GM12878 (cell line): ENCODE data around the gene ATP1A1. TPM values are rescaled to one million over a fixed set of nuclear protein-coding genes. Genes with fewer than 3 reads are reported as not detected.

Experiments used
- ATAC-seq: fragments of 200-7000 bp; cut with Tn5 transposase; 3 replicates; pipeline ENCODE4 v1.9.1; 2020; ENCODE audit warnings: mild to moderate bottlenecking, moderate library complexity
- BruUV-seq: library from RNA; stranded (reverse); fragments of 400-500 nt; replicated peaks from 2 replicates; lab custom pipeline; 2021; lab: Mats Ljungman, UMichigan
- CTCF ChIA-PET: fragments of 300-600 bp; sonication (Branson Sonifier 250); formaldehyde crosslinking; extraction: SDS; loops from one replicate; lab custom pipeline; 2021; ENCODE audit warnings: inconsistent platforms; lab: Yijun Ruan, JAX
- POLR2A ChIA-PET: fragments of 350-600 bp; formaldehyde crosslinking; extraction: SDS; loops from one replicate; lab custom pipeline; 2021; ENCODE audit warnings: inconsistent platforms; lab: Charles Lee
- RAD21 ChIA-PET: fragments of 300-600 bp; sonication (Branson Sonifier 250); formaldehyde crosslinking; loops from one replicate; lab custom pipeline; 2023; ENCODE audit warnings: antibody characterized with exemption; ENCODE audit not compliant: unreplicated experiment; lab: Charles Lee
- SMC1A ChIA-PET: fragments of 300-600 bp; sonication (Branson Sonifier 250); formaldehyde crosslinking; loops from one replicate; lab custom pipeline; 2023; ENCODE audit not compliant: unreplicated experiment, uncharacterized antibody; lab: Charles Lee
- DNase-seq: peaks from one replicate; pipeline ENCODE4 v3.0.0-alpha.2; 2011; ENCODE audit warnings: low read depth, low spot score
- FAIRE-seq: peaks from 3 replicates; lab custom pipeline; 2011; peaks lifted over from hg19 to GRCh38; lab: Jason Lieb, UNC
- H2AFZ ChIP-seq: 2 replicates; pipeline ENCODE4 v1.6.0; 2011; ENCODE audit warnings: low read depth, low read length, control low read depth; ENCODE audit not compliant: control insufficient read depth
- H3K27ac ChIP-seq: 2 replicates; pipeline ENCODE4 v1.5.1; 2011; ENCODE audit warnings: control low read depth; ENCODE audit not compliant: control insufficient read depth, insufficient read depth
- H3K27me3 ChIP-seq, 2 experiments: replicated peaks in 1 of 2; 2 replicates each; pipeline versions ENCODE4 v1.6.0 to v1.6.1; 2011; ENCODE audit warnings: low read length in 1 of 2; ENCODE audit not compliant: control insufficient read depth in 2 of 2, insufficient read depth in 2 of 2
- H3K36me3 ChIP-seq, 2 experiments: 2 replicates each; pipeline ENCODE4 v1.5.1; 2011; ENCODE audit warnings: low read length in 1 of 2; ENCODE audit not compliant: control insufficient read depth in 2 of 2, insufficient read depth in 2 of 2
- H3K4me1 ChIP-seq: 2 replicates; pipeline ENCODE4 v1.6.1; 2011; ENCODE audit warnings: mild to moderate bottlenecking, low read length, moderate library complexity, mixed read lengths; ENCODE audit not compliant: control insufficient read depth, insufficient read depth
- H3K4me2 ChIP-seq: 2 replicates; pipeline ENCODE4 v1.6.0; 2011; ENCODE audit warnings: control low read depth; ENCODE audit not compliant: control insufficient read depth, insufficient read depth
- H3K4me3 ChIP-seq: fragments of 200-600 bp; sonication (generic); 2 replicates; pipeline ENCODE4 v1.5.1; 2016
- H3K79me2 ChIP-seq: 2 replicates; pipeline ENCODE4 v1.6.0; 2011; ENCODE audit warnings: low read length; ENCODE audit not compliant: control insufficient read depth, insufficient read depth
- H3K9ac ChIP-seq: 2 replicates; pipeline ENCODE4 v1.8.0; 2011; ENCODE audit warnings: low read length, control low read depth, mixed read lengths; ENCODE audit not compliant: control insufficient read depth, insufficient read depth
- H3K9me3 ChIP-seq: replicated peaks from 3 replicates; pipeline ENCODE4 v1.5.1; 2011; ENCODE audit warnings: mild to moderate bottlenecking, low read length; ENCODE audit not compliant: control insufficient read depth, insufficient read depth
- H4K20me1 ChIP-seq: 2 replicates; pipeline ENCODE4 v1.6.0; 2011; ENCODE audit not compliant: control insufficient read depth, insufficient read depth
- ASH2L ChIP-seq: fragments of 300-600, 200-600 bp; sonication (generic); IDR thresholded peaks from 2 replicates; pipeline ENCODE4 v1.6.1; 2017; ENCODE audit warnings: low read depth, mild to moderate bottlenecking, borderline replicate concordance
- BCLAF1 ChIP-seq: fragments of 450-650 bp; IDR thresholded peaks from 2 replicates; pipeline ENCODE4 v1.6.1; 2017; ENCODE audit warnings: antibody characterized with exemption, mild to moderate bottlenecking, moderate library complexity
- BRCA1 ChIP-seq: IDR thresholded peaks from 2 replicates; pipeline ENCODE4 v1.6.1; 2011; ENCODE audit warnings: low read depth, low read length, improper control_type of control experiment
- CREB1 ChIP-seq: IDR thresholded peaks from 2 replicates; pipeline ENCODE4 v1.6.1; 2012; ENCODE audit warnings: low read depth, mild to moderate bottlenecking, inconsistent platforms
- DPF2 ChIP-seq: fragments of 450-650 bp; IDR thresholded peaks from 2 replicates; pipeline ENCODE4 v1.6.1; 2017; ENCODE audit warnings: mild to moderate bottlenecking
- EP300 ChIP-seq, 2 experiments: fragments of 150-350 bp in 1 of 2; IDR thresholded peaks; 2 replicates each; pipeline ENCODE4 v1.6.1; 2011 to 2012; ENCODE audit warnings: low read depth in 2 of 2, low read length in 2 of 2, borderline replicate concordance in 1 of 2, improper control_type of control experiment in 1 of 2, inconsistent platforms in 1 of 2; ENCODE audit not compliant: control insufficient read depth in 1 of 2
- FOXM1 ChIP-seq: IDR thresholded peaks from 2 replicates; pipeline ENCODE4 v1.6.1; 2012; ENCODE audit warnings: low read depth, mild to moderate bottlenecking, inconsistent platforms, low read length, moderate library complexity
- HDAC2 ChIP-seq: fragments of 200-600 bp; sonication (generic); IDR thresholded peaks from 2 replicates; pipeline ENCODE4 v1.6.1; 2017
- KDM1A ChIP-seq: fragments of 200-600 bp; sonication (generic); IDR thresholded peaks from 2 replicates; pipeline ENCODE4 v1.6.1; 2016; ENCODE audit warnings: borderline replicate concordance
- NBN ChIP-seq: fragments of 450-650 bp; IDR thresholded peaks from 2 replicates; pipeline ENCODE4 v1.6.1; 2016
- NFYA ChIP-seq: IDR thresholded peaks from 2 replicates; pipeline ENCODE4 v1.6.1; 2011; ENCODE audit warnings: low read depth, mild to moderate bottlenecking, low read length, improper control_type of control experiment, borderline replicate concordance
- RUNX3 ChIP-seq: IDR thresholded peaks from 2 replicates; pipeline ENCODE4 v1.6.1; 2012; ENCODE audit warnings: low read length, inconsistent platforms
- SIN3A ChIP-seq: IDR thresholded peaks from 2 replicates; pipeline ENCODE4 v1.6.1; 2012; ENCODE audit warnings: low read depth, low read length, improper control_type of control experiment
- SP1 ChIP-seq: IDR thresholded peaks from one replicate; pipeline ENCODE4 v1.6.1; 2011; ENCODE audit warnings: low read depth, low read length
- TAF1 ChIP-seq: IDR thresholded peaks from 2 replicates; pipeline ENCODE4 v1.6.1; 2011; ENCODE audit warnings: mild to moderate bottlenecking, low read depth, low read length, borderline replicate concordance
- ZBTB33 ChIP-seq: fragments of 450-650 bp; IDR thresholded peaks from 2 replicates; pipeline ENCODE4 v1.6.1; 2017; ENCODE audit warnings: mild to moderate bottlenecking
- ZBTB40 ChIP-seq: fragments of 450-650 bp; IDR thresholded peaks from 2 replicates; pipeline ENCODE4 v1.6.1; 2016; ENCODE audit warnings: mild to moderate bottlenecking, moderate library complexity, borderline replicate concordance
- WGBS: methylation state at CpG from one replicate; pipeline ENCODE4 v1.1.6; 2016; ENCODE audit warnings: low lambda C conversion rate; ENCODE audit not compliant: insufficient replicate concordance, insufficient coverage; ENCODE audit errors: missing lambda C conversion rate; 5-methylcytosine and 5-hydroxymethylcytosine counted together
- in situ Hi-C: fragments of 300-500 bp; cut with MboI; formaldehyde crosslinking; loops from 9 replicates; pipeline ENCODE4 v1.14.3; 2018; ENCODE audit warnings: mixed read lengths
- intact Hi-C: fragments of 100-400 bp; cut with micrococcal nuclease; formaldehyde crosslinking; loops from one replicate; pipeline ENCODE4 v1.14.2; 2022; ENCODE audit not compliant: unreplicated experiment
- polyA plus RNA-seq, 11 experiments: library from polyadenylated mRNA; depleted of rRNA in 4 of 11; unstranded in 6 of 11; stranded (reverse) in 5 of 11; fragments of >200 nt; fragmentation: Nextera tagmentation in 4 of 11; fragmentation: Illumina TruSeq in 1 of 11; extraction: Ambion mirVana in 4 of 11; extraction: Trizol in 1 of 11; gene quantifications; 1 replicate in 1 of 11; 2 replicates in 10 of 11; pipeline versions ENCODE4 v1.2.1 to v1.2.3, GENCODE V29; 2011 to 2016; ENCODE audit warnings: inconsistent platforms in 2 of 11, missing spikeins in 2 of 11, low read depth in 1 of 11
- total RNA-seq, 4 experiments: library from RNA; depleted of rRNA in 3 of 4; stranded (reverse); fragments of >200 nt in 3 of 4; fragmentation: Illumina TruSeq in 1 of 4; extraction: Trizol in 1 of 4; gene quantifications; 2 replicates each; pipeline versions ENCODE4 v1.2.1 to v1.2.3, GENCODE V29; 2013 to 2021

ATP1A1 gene
- total and polyA plus RNA-seq, 10 of the 15 experiments (the other 5 are each of a cell fraction or from before 2014, with no cell fraction given): 113 to 566 (median 313) TPM

GRCh38 chr1:116338400-116338799, 34.6 kb upstream of the ATP1A1 start:
- ChIA-PET RAD21 (no interaction called here), POLR2A (no interaction called here), SMC1A (no interaction called here), CTCF (no interaction called here)
- Histone ChIP-seq H3K9ac (no peak overlapping the region), H2AFZ (no peak overlapping the region), H3K27ac (no peak overlapping the region), H3K4me3 (no peak overlapping the region), H3K9me3 (no peaks in the 10 kb centered on the region), H3K27me3 (no peaks in the 10 kb centered on the region), H3K4me2 (no peak overlapping the region), H4K20me1 (no peaks in the 10 kb centered on the region), H3K4me1 (no peaks in the 10 kb centered on the region), H3K79me2 (no peaks in the 10 kb centered on the region), H3K36me3 (no peaks in the 10 kb centered on the region)
- intact Hi-C loops (no loop called here), in situ Hi-C loops (no loop called here)
- WGBS: 43% methylated on average over 2 of the region's 2 CpGs
- no peak for TF ChIP-seq KDM1A
- TF ChIP-seq DPF2: no peak
- no peak for TF ChIP-seq HDAC2
- no peak for TF ChIP-seq NBN
- TF ChIP-seq FOXM1: no peak
- TF ChIP-seq TAF1: no peak
- no peak for TF ChIP-seq ZBTB40
- no peak for TF ChIP-seq ZBTB33
- no peak for TF ChIP-seq BRCA1
- no peak for TF ChIP-seq SP1
- no peak for TF ChIP-seq NFYA
- TF ChIP-seq EP300 (IDR thresholded peaks at IDR 0.05; ENCODE audit: borderline replicate concordance in 1 of 2, control insufficient read depth in 1 of 2, low read depth in 2 of 2, low read length in 2 of 2): no peak
- TF ChIP-seq RUNX3: no peak
- TF ChIP-seq ASH2L: no peak
- no peak for TF ChIP-seq SIN3A
- no peak for TF ChIP-seq CREB1
- TF ChIP-seq BCLAF1: no peak
- BruUV-seq: no TSS peak
- FAIRE-seq (no peak), ATAC-seq (no peak), DNase-seq (no peak)
